GM21737 (cell line): ENCODE data around the gene LCLAT1.

Source experiments
- ATAC-seq: cut with Tn5 transposase; IDR thresholded peaks from one replicate; pipeline ENCODE4 v1.9.1; 2021; ENCODE audit warnings: mild to moderate bottlenecking, moderate library complexity; ENCODE audit not compliant: unreplicated experiment

Gene LCLAT1

DNA sequence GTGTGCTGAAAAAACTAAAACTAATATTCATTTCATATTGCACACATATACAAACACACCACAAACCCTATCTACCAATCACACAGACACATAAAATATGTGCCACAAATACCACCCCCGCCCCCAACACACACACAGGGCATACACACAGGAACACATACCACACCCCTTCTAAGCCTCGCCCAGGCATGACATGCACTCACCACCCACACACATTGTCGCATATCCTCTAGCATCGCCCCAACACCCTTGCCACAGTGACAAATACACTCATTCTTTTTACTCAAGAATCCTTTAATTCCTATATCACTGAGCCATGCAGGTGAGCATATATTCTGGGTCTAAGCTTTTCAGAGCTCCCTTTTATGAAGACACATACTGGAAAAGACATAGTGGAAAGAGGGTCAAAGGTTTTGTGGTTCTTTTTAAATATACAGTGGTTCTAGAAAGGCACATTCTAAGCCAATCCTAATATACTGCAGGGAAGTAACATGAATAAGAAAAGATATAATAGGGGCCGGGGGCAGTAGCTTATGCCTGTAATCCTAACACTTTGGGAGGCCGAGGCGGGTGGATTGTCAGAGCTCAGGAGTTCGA is 24.5 kb upstream of the LCLAT1 start:
- ATAC-seq, result no peak

- no peak for ATAC-seq
These were observed 22.8 kb upstream of the LCLAT1 start for GRCh38 chr2:30424231-30424630.

GRCh38 chr2:30425326-30425725 is 21.7 kb upstream of the LCLAT1 start:
- ATAC-seq, result no peak

DNA sequence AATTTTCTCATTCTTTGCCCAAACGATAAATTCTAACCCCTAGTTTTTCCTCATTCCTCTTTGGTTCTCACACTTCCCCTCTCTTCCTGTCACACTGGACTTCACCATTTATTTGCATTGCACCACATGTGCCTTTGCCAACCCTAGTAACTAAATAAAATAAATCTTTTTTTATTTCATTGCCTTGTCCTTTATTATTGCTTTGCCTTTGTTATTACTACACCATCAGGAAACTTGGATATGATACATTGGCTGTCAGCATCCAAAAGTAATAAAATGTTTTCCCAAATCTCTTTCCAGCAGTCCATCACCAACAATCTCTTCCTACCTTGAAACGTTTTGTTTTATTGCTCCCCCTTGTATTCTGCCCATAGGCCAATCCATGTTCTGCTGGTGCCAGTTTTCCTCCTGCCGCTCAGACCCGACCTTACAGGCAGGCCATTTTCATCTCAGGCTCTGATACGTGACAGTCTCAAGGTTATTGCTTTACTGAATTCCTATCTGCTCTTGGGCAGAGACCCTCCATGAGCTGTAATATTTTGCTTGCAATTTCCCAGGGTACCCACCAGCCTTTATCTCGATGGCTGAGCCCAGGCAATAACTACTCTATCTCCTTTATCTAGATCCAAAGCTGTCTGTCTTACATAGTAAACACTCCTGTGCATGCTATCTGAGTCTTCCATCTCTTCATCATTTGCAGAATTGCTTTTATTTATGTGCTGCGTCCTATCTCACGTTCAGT is 19.3 kb upstream of the LCLAT1 start:
- no peak for ATAC-seq

DNA sequence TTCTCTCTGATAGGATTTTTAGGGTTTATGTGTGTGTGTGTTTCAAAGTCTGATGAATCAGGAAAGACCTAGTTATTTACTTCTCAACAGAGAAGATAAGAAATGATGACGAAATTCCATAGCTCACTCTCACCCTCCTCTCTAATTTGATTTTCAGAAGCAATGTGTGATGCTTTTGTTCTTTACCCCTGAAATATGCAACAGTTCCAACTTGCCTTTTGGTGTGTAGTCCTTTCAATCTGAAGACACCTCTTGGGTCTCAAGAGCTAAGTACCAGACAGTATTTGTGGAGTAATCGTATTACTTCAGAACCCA is 18.7 kb upstream of the LCLAT1 start:
- ATAC-seq, result no peak

- no peak for ATAC-seq
These were observed 18.1 kb upstream of the LCLAT1 start for GRCh38 chr2:30428827-30429461.

- ATAC-seq, result no peak
These were observed 13.3 kb upstream of the LCLAT1 start for GRCh38 chr2:30433541-30434299.

DNA sequence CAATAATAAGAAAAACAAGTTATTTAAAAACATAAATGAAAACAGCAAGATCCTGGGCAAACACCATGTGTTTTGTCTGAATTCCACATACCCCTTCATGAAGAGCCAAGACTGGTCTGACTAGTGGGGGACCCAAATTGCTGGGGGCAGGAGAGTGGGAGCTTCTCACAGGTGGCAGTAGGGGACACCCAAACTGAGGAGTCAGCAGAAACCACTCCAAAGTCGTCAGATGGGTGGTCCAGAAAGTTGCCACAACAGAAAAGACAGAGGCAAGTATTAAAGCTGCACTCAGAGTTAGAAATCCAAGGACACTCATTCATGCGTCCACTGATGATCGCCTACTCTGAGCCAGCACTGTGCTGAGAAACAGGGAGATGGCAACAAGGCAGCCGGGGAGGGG is 12.3 kb upstream of the LCLAT1 start:
- no peak for ATAC-seq

DNA sequence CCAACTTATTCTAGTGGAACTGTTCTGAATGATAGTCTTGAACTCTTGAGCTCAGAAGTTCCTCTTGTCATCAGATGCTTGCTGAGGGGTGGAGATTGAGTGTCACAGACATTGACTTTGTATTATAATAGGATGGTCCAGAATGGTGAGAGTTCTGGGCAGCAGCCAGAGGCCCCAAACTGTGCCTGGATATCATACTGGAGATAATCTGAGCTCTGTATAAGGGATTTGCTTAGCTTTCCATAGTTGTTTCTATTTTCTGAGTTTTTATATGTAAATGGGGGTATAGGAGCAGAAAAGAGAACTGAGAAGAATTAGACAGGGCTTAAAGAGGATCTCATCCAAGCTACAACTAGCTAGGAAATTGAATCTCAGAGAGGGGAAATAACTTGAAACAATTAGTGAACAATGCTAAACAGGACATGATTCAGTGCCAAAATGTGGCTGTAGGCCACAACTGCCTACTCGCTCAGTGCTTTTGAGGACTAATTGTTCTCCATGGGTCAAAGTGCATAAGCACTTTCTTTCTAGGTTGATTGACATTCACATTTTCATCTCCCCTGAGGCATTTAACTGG is 10.1 kb upstream of the LCLAT1 start:
- ATAC-seq, result no peak

DNA sequence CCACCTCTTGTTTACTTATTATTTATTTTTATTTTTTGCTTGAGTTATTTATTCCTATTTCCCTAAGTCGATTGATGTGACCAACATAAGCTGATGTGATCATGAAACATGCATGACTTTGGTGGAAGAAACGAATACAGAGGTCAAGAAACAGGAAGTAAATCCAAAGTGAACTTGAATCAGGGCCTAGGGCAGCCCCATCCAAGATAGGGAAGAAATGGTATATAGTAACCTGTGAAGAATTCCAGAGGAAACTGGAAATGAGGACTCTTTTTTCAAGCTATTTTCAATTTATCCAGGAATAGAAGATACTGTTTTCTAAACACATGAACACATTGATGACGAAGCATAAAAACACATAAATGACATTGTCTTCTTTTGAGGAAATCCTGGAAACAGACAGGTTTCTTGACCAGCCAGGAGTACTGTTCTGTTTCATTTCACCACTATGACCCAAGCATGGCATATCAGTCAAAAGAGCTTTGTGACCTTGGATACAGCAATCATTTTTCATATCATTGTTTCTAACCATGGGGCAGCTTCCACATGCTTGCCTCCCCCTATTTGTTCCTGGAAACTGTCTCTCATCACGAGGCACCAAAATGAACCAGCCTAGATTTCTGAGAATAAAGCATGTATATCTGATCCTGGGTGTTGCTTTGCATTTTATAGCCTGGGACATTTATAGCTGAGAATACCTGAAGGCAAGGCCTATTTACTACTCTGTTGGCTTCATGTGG is 9.1 kb upstream of the LCLAT1 start:
- no peak for ATAC-seq

DNA sequence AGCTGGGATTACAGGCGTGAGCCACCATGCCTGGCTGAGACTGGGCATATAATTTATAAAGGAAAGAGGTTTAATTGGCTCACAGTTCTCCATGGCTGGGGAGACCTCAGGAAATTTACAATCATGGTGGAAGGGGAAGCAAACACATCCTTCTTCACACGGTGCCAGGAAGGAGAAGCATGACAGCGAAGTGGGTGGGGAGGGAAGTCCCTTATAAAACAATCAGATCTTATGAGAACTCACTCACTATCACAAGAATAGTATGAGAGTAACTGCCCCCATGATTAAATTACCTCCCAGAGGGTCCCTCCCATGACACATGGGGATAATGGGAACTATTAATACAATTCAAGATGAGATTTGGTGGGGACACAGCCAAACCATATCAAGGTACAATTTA is 7.8 kb upstream of the LCLAT1 start:
- no peak for ATAC-seq

GRCh38 chr2:30439879-30440278 is 7.2 kb upstream of the LCLAT1 start:
- ATAC-seq, result no peak

- no peak for ATAC-seq
These were observed 6.0 kb upstream of the LCLAT1 start for GRCh38 chr2:30441023-30441422.

GRCh38 chr2:30443081-30443480 is 4.0 kb upstream of the LCLAT1 start:
- no peak for ATAC-seq

GRCh38 chr2:30444273-30444672 is 2.8 kb upstream of the LCLAT1 start:
- no peak for ATAC-seq

DNA sequence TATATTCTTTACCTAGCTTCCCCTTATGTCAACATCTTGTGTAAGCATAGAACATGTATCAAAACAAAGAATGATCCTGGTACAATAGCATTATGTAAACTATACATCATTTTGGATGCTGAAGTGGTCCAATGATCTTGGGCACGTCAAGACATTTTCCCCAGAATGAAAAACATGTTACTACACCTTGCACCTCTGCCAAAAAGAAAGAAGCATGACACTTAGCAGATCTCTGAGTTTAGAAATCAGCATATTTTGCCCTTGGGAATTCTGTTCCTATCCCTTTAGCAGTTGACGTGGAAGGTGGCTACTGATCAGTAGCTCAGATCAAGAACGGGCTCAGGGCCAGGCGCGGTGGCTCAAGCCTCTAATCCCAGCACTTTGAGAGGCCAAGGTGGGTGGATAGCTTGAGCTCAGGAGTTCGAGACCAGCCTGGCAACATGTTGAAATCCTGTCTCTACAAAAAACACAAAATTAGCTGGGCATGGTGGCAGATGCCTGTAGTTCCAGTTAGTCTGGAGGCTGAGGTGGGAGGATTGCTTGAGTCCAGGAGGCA is 1.7 kb upstream of the LCLAT1 start:
- no peak for ATAC-seq

DNA sequence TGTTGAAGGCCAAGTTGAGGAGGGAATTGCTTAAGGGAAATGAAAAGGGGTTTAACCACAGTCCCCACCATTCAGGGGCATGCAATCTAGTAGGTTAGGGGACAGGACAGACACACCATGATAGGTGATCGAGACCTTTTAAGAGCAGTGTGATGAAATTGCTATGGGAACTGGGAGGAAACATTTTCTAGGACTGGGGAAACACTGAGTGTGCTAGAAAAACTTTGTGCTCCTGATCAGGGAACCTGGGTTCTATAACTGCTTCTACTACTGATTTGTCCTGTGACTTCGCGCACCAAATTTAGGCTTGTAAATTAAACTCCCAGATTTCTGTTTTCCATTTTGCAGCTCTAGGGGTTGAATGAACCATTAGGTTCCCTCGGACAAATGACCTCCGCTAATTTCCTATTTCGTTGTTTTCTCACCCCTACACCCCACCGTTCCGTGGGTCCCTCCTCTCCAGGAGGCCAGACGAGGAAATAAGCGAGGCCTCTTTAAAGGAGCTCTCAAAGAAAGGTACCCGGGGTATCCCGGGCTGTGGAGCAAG is 371 bp upstream of the LCLAT1 start:
- no peak for ATAC-seq

DNA sequence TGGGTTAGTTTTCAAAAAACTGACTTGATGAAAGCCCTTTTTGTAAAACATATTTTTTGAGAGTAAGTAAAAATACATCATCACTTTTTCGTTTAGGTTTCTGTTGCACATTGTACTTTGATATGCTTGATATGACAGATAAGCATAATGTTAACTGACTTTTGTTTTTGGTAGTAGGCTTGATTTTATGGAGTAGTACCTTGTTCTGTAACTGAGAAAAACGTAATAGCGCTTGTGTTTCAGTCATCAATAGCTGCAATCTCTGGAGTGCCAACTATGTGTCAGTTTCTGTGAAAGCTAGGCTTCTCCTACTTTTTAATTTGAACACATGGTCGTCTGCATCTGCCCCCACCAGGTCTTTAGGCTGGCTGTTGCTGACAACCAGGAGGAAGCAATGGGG is 1.3 kb downstream of the LCLAT1 start:
- no peak for ATAC-seq

- no peak for ATAC-seq
These were observed 1.8 kb downstream of the LCLAT1 start for GRCh38 chr2:30448866-30449265.

DNA sequence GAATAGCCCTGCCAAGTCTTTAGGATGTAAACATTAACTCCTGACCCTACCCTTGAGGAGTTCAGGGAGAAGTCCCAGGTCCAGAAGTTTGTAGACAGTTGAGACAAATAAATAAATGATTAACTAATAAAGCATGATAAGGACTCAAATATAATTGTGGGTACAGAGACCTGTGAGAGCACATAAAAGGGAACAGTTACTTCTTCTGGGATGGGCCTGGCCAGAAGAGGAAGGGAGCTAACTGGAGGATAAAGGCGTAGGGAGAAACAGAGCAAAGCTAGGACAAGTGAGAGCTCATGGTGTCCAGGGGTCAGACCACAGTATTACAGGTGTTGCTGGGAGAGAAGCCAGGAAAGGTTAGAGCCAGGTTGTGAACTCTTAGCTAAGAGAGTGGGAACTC is 3.0 kb downstream of the LCLAT1 start:
- ATAC-seq, result no peak
